HG03342 (cell line): Measurements from ENCODE around the gene FBXO46.
A peak's percentile ranks its signal among the peaks of the same experiment; 100 is the strongest.
"Not testable (repeated sequence)": the region's sequence is repeated elsewhere in the genome, so short reads cannot be mapped to it uniquely, and the experiment has no call there.

Experiments used
- ATAC-seq: cut with Tn5 transposase; IDR thresholded peaks from one replicate; pipeline ENCODE4 v1.9.1; 2021; ENCODE audit warnings: mild to moderate bottlenecking, moderate library complexity; ENCODE audit not compliant: unreplicated experiment

FBXO46 gene

DNA sequence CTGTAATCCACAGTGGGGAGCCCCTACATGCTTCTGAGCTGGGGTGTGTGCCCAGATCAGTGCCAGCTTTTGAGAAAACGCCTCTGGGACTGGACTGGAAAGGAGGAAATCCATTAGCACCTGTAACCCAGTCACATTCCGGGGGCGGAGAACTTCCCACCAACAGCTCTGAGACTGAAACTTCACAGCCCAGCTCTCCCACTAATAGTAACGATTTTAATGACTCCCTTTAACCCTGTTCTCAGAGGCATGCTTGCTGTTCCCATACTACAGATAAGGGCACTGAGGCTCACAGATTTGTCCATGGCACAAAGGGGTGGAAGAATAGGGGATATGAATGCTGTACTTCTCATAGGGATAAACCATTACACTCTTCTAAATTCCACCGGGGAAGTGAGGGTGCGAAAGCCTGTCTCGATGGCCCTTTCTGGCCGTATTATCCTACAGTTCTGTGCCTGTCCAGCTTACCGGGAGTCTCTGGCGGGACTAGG, 851 bp downstream of the FBXO46 start:
- ATAC-seq, result no peak

DNA sequence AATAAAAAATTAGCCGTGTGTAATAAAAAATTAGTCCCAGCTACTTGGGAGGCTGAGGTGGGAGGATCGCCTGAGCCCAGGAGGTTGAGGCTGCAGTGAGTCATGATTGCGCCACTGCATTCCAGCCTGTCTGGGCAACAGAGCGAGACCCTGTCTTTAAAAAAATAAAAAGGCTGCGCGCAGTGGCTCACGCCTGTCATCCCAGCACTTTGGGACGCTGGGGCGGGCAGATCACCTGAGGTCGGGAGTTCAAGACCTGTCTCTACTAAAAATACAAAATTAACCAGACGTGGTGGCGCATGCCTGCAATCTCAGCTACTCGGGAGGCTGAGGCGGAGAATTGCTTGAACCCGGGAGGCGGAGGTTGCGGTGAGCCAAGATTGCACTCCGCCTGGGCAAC, 2.0 kb downstream of the FBXO46 start:
- ATAC-seq, result not testable (repeated sequence)

DNA sequence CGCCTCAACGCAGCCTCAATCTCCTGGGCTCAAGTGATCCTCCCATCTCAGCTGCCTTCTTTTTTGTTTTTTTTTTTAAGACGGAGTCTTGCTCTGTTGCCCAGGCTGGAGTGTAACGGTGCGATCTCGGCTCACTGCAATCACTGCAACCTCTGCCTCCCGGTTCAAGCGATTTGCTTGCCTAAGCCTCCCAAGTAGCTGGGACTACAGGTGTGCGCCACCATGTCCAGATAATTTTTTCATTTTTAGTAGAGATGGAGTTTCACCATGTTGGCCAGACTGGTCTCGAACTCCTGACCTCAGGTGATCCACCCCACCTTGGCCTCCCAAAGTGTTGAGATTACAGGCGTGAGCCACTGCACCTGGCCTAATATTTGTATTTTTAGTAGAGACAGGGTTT, 10.6 kb downstream of the FBXO46 start:
- not testable (repeated sequence) for ATAC-seq

DNA sequence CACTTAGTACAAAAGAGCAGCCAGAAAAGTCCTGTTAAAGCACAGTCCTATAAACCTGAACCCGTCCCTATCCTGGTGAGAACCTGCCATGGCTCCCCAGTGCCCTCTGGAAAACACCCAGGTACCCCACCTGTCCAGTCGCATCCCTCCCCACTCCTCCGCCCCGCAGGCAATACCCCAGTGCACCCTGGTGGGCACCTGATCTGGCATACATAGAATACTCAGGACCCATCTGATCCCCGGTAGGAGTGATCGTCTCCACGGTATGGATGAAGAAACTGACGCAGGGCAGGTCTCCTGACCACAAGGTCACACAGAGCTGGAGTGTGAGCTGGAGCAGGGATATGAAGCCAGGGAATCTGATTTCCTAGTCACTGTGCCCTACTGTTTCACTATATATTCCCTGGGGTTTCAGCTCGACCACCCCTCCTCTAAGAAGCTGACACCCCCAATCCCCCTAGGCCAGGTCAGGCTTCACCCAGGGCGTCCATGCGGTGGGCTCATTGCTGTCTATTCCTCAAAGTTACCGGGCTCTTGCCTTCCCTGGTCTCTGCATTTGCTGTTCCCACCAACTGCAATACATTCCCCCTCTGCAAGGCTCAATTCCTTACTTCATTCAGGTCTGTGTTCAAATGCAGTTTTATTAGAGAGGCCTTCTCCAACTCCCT, 12.6 kb downstream of the FBXO46 start:
- ATAC-seq, result no peak

DNA sequence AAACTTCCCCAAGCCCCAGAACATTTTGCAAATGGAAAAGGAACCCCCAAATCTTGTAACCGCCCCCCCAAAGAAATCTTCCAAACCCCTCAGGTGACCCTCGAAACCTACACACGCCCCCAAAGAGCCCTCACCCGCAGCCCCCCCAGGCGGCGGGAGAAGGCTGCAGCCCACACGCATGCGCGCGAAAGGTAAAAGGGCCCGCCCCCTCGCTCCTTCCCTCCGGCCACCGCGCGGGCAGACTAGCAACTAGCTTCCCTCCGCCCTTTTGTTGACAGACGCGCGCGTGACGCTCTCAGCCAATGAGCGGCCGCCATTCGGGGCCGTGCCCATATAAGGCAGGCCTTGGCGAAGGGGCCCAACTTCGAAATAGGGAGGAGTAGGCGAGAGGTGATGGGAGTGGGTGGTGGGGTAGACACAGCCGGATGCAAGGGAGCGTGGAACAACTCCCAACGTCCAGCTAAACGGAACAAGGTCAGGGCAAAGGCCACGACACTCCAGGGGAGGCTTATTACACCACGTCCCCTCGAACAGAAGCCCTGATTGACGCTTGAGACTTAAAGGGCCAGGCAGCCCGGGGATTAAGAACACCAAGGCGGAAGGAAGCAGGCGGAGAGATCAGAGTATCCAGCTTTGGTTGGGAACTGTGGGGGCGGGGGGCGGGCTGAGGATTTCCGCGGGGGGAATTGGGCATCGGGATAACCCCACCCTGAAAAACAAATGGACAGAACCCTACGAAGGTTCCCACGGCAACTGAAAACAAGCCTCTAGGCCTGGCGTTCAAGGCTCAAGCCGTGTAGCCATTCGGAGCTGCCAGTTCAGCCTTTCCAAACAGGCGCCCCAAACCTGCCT, 13.3 kb downstream of the FBXO46 start:
- peak; percentile 94 for ATAC-seq

DNA sequence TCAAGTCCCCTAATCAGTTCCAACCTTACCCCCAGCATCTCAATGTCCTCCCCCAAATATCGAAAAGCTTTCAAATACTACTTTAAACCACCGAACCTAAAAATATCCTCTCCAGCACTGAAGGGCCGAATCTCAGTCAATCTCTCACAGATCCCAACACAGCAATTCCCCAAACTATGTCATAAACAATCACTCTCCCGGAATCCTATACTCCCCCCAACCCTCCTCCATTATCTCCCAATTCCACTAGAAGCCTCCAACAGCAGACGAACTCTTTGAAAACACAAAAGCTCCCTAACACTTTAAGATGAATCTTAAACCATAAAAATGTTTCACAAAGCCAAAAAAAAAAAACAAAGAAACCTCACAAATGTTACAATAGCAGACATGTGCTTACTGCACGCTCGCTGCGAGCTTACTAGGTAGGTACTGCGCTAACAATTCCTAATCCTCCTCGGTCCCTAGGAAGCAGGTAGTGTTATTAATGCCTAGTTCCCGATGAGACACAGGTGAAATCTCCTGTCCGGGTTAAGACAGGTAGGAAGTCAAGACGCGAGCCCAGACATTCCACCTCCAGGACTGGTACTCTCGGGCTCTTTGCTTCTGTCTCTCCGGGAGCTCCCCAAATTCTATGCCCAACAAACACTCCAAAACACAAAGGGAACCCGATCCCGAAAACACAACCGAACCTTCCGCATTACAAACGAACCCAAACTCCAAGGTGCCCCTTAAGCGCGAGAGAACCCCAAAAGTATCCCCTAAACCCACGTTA, 14.2 kb downstream of the FBXO46 start:
- ATAC-seq, result no peak

DNA sequence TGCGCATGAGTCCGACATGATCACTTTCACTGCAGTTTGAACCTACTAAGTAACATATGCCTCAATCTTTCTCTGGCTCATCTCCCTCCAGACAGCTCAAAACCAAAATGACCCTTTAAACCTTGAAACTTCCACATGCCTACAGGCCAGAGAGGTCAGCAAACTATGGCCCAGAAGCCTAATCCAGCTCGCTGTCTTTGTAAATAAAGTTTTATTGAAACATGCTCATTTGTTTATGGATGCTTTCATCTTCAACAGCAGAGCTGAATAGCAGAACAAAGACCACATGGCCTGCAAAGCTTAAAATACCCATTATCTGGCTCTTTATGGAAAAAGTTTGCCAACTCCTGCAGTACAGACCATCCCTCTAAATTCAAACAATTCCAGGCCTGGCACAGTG, 15.6 kb downstream of the FBXO46 start:
- no peak for ATAC-seq

DNA sequence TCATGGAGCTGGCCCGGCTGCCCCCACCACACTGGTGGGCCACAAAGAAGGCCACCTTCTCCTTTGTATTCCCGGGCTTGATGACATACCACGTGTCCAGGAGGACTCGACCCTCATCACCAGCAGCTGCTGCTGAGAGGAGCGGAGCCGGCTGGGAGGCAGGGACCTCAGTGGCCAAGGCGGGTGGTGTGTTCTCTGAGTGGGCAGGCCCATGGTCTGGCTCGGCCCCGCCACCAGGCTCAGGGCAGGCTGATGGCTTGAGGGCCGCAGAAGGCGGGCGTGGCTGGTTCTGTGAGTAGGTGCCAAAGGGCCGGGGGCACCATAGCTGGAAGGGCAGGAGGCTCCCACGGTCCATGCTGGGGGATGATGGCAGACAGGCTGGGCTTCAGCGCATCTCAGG, 17.6 kb downstream of the FBXO46 start:
- no peak for ATAC-seq

DNA sequence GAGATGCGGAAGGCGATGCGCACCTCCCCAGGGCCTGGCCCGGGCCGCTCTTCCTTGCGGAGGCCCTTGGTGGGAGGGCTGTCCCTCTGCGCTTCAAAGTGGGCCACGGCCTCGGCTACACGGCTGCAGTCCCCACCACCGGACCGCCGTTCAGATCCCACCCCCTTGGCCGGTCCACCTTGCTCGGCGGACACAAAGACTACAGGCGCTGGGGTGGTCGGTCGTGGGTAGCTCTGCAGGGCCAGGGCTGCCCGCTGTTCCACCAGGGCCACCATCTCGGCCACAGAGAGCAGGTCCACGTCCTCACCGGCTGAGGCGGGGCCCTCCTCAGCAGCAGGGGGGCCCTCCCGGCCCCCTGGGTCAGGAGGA, 18.0 kb downstream of the FBXO46 start:
- ATAC-seq, result no peak

DNA sequence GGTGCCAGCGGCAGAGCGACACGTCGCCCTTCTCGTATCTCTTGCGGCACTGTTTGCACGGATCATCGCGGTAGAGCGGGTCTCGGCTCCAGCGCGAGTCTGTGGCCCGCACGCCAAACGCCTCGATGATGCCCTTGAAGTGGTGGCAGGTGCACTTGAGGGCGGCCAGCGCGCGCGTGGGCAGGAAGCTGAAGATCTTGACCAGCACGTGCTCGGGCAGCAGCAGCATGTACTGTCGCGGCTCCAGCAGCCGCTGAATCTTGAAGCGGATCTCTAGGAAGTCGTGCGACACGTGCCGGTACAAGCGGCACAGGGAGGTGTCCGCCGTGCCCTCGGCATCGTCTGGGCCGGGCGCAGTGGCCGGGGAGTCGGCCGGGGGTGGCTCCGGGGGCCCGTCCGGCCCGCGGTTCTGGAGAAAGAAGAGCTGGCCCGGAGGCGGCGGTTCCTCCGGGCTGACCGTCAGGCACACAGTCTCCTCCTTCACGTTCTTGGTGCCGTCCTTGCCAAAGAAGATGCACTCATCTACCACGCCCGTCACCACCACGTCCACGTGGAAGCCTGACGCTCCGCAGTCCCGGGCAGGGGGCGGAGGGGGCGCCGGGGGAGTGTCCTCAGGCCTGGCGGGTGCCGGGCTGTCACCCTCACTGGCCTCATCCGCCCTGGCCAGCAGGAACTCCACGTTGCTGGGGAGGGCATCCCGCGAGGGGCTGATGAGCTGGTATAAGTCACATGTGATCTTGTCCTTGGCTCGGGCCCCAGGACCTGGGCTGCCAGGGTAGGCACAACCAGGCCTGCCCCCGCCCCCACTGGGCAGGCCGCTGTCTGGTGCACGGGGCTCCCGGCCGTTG, 18.6 kb downstream of the FBXO46 start:
- ATAC-seq, result no peak

DNA sequence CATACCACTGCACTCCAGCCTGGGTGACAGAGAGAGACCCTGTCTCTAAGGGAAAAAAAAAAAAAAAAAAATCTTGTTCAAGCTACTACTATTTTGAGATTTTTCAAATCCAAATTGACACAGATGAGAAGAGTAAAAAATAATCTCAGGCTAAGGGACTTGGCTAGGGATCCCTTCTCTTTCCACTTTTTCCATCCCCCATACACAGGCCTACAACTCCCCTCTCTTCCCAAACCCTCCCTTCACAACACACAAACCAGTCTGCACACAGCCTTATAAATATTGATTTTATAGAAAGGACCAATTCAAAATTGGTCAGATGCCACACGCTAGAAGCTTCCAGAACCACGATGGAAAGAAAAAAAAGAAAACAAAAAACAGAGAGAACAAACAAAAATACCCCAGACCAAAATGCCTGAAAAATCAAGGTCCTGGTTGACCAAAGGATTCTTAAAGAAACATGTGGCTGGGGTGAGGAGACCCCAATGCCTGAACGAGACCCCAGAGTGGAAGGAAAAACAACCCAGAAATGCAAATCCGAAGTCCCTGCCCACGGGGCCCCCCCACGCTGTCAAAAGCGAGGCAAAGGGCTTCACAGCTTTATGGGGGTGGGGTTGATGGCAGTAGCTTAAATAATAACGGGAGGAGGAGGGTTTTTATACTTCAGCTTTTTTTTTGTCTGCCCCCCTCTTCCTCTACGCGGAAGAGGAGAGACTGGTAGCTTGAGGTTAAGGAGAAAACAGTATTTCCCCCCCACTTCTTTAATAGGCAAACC, 20.2 kb downstream of the FBXO46 start:
- no peak for ATAC-seq

DNA sequence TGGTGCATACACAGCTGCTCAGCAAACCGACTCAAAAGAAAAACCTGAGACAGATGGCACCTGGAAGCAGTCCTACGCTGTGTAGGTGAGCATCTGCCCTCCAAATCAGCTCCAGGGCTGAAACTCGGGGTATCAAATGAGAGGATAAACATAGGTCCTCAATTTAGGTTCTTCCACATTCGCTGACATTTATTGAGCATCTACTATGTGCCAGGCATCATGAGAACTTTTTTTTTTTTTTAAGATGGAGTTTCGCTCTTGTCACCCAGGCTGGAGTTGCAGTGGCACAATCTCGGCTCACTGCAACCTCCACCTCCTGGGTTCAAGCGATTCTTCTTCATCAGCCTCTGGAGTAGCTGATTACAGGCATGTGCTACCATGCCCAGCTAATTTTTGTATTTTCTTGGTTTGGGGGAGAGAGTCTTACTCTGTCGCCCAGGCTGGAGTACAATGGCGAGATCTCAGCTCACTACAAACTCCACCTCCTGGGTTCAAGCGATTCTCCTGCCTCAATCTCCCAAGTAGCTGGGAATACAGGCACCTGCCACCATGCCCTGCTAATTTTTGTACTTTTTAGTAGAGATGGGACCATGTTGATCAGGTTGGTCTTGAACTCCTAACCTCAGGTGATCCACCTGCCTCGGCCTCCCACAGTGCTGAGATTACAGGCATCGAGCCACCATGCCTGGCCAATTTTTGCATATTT, 24.8 kb downstream of the FBXO46 start:
- no peak for ATAC-seq

DNA sequence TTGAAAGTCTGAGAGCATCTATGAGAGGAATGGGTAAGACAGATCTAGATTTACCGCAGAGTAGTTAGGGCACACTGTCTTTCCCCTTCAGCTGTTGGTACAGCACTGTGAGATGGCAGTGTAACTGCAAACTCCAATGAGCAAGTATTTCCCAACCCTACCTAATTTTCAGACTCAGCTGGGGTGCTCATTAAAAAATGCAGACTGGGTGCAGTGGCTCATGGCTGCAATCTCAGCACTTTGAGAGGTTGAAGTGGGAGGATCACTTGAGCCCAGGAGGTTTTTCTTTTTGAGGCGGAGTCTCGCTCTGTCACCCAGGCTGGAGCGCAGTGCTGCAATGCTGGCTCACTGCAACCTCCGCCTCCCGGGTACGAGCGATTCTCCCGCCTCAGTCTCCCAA, 25.6 kb downstream of the FBXO46 start:
- no peak for ATAC-seq

DNA sequence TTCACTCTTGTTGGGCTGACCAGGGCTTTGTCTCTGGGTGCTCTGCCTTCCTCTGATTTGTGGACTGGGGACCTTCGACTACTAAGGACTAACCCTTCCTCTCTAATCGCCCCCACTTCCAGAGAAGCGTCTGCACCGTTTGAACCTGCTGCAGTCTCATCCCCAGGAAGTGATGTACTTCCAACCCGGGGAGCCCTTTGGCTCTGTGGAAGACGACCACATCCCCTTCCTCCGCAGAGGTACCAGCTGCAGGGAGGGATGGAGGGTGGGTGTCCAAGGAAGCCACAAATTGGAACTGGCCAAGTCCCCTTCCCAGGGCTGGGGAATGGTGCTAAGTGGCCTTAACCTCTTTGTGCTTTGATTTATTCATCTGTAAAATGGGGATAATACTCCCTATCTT, 29.0 kb downstream of the FBXO46 start:
- no peak for ATAC-seq

DNA sequence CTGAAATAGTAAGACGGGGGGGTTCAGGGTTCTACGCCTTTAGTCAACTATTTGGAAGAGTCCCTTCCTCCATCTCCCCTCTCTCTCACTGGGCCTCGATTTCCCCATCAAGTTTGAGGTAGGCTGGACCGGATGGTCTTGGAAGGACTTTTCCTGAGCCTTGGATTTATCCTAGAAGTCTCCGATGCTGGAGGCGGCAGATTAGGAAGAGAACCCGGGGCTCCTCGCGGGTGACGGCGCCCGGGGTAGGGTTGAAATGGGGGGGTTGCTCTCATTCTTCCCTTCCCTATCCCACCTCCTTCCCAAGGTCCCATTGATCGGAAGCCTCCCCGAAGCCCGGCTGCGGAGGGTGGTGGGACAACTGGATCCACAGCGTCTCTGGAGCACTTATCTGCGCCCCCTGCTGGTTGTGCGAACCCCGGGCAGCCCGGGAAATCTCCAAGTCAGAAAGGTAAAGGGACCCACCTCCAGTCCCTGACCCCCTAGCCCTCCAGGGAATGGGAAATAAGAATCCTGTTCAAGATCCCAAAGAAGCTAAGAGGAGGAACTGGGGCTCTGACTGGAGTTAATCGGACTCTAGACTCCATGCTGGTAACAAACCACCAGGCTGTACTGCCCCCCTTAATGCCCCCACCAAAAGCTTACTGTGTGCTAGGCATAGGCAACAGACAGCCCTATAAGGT, 37.4 kb downstream of the FBXO46 start:
- no peak for ATAC-seq

DNA sequence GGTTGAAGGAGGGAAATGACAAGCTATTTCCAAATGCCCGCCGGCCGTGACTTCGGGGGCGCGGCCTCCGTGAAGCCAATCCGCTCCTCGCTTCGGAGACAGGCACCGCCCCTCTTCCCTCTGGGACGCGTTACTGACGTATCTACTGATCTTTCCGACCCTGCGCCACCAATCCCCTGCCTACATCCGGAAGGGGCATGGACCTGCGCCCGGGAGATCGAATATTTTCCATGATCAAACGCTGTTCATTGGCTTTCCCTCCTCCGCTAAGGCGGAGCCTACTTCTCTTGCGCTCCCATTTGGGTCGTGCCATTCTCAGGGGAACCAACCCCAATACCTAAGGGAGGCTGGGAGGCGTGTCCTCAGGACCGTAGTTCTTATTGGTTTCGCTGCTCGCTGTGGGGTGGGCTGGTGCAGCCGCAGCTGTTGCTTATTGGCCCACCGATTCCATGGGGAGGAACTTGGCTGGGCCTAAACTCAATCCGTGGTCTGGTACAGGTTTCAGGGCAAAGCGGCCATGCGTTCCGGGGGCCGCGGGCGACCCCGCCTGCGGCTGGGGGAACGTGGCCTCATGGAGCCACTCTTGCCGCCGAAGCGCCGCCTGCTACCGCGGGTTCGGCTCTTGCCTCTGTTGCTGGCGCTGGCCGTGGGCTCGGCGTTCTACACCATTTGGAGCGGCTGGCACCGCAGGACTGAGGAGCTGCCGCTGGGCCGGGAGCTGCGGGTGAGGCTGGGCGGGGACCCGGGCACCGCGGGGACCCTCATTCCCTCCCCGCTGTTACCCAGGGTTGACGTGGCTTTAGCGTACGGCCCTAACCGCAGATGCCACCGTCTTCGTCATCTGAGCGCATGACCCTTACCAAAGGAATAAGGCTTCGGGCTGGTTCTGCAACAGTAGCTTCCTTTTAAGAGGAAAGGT, 38.2 kb downstream of the FBXO46 start, which contains the start of gene QPCTL:
QPCTL (plus strand) TSS at position 480 of the 919 bp plus-strand sequence; CDS start at position 518, 38 bp downstream.
- ATAC-seq, result peak; percentile 77

DNA sequence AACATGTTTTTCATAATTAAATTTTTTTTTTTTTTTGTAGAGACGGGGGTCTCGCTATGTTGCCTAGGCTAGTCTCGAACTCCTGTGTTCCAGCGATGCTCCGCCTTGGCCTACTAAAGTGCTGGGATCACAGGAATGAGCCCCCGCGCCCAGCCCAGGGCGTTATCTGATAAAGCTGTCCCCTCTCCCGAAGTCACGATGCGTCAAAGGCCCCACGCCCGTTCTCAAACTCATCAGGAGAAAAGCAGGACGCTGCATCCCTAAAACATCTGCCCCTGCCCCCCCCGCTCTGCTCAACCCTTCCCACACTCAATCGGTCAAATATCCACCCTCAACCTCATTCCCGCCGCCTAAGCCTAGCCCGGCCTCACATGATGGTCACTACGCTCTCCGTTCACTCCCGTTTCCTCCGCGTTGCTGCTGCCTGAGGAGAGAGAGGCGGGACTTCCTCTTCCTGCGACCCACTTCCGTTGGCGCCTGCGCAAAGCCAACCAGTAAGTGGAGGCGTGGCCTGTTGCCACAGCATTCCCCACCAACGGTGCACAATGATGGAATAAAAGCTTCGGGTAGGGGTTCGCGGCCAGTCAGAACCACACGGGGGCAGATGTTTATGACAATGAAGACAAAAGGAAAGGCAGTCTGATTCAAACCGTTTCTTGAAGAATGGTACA, 39.0 kb downstream of the FBXO46 start, which contains the start of gene SNRPD2:
SNRPD2 (minus strand) TSS at position 438 of the 671 bp plus-strand sequence; CDS start at position 373, 65 bp downstream.
- ATAC-seq, result peak; percentile 53
